Choroid plexus epithelial cell (primary cell): ENCODE measurements around the gene SPDYC.

Experiments
- DNase-seq: peaks from one replicate; pipeline ENCODE4 v3.0.0-alpha.2; 2010; ENCODE audit warnings: low read depth
- H3K4me3 ChIP-seq: 2 replicates; pipeline ENCODE4 v1.5.1; 2011; ENCODE audit warnings: low read depth, mild to moderate bottlenecking, control low read depth, low read length, moderate library complexity
- TF ChIP-seq, protein P1 (sequence below): conservative IDR thresholded peaks from 2 replicates; pipeline ENCODE4 v1.5.1; 2011; ENCODE audit warnings: low read depth, mild to moderate bottlenecking, control low read depth, inconsistent platforms, low read length, moderate library complexity

SPDYC gene

DNA sequence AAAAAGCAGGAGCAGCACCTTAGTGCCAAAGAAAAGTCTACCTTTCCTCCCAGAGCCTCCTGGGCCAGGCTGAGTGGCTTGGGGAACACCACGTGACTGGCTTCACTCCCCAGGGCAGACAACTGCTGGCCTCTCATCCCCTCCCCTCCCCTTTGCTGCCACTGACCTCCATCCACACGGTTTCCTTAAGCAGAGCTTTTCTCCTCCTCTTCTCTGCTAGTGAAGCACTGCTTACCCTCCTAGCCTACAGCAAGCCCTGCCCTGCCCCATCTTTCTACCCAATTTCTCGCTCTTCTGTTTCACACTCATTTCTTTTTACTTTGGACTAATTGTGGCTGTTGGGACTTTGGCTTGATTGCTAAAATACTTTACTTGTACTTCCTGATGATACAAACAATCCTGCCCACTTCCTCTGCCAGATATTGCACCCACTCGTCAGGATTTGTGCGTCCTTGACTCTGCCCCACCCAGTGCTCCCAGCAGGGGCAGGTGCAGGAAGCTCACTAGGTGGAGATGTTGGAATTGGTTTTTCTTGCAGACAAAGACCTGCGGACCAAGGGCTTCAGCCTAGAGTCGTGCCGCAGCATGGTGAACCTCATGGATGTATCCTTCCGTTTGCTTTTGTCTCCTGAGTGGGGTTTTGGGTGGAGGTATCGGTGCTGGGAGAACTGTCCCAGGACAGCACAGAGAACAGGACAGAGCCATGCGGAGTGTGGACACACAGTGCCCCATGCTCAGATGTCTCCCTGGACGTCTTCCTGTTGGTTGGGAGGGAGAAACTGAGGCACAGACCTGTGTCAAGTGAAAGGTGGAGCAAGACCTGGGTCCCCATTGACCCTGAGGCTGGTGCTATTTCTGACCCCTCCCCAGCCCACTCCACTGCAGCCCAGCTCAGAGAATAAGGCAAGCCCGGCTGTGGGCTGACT, 39.0 kb downstream of the SPDYC start:
- H3K4me3 ChIP-seq: no peak overlapping the region
- TF ChIP-seq, protein P1, sequence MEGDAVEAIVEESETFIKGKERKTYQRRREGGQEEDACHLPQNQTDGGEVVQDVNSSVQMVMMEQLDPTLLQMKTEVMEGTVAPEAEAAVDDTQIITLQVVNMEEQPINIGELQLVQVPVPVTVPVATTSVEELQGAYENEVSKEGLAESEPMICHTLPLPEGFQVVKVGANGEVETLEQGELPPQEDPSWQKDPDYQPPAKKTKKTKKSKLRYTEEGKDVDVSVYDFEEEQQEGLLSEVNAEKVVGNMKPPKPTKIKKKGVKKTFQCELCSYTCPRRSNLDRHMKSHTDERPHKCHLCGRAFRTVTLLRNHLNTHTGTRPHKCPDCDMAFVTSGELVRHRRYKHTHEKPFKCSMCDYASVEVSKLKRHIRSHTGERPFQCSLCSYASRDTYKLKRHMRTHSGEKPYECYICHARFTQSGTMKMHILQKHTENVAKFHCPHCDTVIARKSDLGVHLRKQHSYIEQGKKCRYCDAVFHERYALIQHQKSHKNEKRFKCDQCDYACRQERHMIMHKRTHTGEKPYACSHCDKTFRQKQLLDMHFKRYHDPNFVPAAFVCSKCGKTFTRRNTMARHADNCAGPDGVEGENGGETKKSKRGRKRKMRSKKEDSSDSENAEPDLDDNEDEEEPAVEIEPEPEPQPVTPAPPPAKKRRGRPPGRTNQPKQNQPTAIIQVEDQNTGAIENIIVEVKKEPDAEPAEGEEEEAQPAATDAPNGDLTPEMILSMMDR: no peak
- no peak for DNase-seq

DNA sequence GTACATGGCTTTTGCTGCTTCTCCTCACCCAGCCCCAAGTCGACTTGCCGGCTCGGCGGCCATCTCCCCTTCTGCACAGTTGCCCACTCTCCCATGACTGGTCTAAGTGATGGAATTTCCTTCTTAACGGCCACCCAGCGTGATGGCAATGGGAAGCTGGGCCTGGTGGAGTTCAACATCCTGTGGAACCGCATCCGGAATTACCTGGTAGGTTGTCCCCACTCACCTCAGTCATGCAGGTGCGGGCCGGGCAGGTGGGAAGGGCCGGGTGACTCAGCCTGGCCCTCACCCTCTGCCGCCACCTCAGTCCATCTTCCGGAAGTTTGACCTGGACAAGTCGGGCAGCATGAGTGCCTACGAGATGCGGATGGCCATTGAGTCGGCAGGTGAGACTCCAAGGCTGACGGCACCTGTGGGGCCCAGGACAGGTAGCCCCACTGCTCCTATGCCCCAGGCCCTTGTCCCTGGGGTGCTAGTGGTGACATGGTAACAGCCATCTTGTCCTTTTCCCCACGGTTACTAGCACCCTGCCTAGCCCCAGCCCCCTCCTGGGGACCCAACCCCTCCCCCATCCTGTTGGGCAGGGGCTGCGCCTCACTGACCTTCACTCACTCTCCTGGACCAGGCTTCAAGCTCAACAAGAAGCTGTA, 39.8 kb downstream of the SPDYC start:
- no peak for DNase-seq
- TF ChIP-seq, protein P1: no peak
- no peak overlapping the region for H3K4me3 ChIP-seq

DNA sequence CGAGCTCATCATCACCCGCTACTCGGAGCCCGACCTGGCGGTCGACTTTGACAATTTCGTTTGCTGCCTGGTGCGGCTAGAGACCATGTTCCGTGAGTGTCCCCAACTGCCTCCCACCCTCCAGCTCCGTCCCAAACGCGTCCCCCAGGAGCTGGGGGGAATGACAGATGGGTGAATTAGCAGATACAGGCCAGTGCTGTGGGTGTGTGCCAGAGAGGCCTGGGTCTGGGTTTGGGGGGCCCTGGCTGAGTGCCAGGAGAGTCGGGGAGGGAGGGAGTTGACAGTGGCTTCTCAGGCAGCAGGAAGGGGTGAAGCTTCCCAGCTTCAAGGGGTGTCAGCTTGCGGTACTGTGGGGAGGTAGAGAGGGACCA, 40.3 kb downstream of the SPDYC start:
- H3K4me3 ChIP-seq: no peak overlapping the region
- TF ChIP-seq, protein P1: no peak
- DNase-seq: no peak

DNA sequence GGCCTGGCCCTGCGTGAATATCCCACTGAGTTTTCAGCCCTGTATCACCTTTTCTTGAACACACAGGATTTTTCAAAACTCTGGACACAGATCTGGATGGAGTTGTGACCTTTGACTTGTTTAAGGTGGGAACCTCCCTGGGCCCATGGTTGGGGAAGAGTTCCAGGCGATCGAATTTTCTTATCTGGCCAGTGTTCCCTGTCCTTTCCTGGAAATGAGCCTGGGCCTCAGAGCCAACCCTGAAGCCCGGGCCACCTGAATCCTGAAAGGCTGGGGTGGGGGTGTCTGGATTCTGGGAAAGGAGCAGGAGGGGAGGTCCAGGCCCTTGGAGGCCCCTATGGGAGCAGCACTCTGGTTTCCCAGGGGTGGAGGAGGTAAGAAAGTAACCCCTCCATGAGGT, 40.7 kb downstream of the SPDYC start:
- TF ChIP-seq, protein P1: no peak
- DNase-seq: no peak
- no peak overlapping the region for H3K4me3 ChIP-seq

DNA sequence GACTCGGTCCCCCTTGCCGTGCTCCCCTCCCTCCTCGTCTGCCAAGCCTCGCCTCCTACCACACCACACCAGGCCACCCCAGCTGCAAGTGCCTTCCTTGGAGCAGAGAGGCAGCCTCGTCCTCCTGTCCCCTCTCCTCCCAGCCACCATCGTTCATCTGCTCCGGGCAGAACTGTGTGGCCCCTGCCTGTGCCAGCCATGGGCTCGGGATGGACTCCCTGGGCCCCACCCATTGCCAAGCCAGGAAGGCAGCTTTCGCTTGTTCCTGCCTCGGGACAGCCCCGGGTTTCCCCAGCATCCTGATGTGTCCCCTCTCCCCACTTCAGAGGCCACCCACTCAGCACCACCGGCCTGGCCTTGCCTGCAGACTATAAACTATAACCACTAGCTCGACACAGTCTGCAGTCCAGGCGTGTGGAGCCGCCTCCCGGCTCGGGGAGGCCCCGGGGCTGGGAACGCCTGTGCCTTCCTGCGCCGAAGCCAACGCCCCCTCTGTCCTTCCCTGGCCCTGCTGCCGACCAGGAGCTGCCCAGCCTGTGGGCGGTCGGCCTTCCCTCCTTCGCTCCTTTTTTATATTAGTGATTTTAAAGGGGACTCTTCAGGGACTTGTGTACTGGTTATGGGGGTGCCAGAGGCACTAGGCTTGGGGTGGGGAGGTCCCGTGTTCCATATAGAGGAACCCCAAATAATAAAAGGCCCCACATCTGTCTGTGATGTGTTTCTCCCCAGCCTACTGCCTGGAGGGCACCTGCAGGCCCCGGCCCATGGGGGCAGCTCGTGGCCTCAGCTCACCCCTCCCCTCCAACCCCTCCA, 41.5 kb downstream of the SPDYC start:
- H3K4me3 ChIP-seq: no peak overlapping the region
- TF ChIP-seq, protein P1: no peak
- DNase-seq: no peak

DNA sequence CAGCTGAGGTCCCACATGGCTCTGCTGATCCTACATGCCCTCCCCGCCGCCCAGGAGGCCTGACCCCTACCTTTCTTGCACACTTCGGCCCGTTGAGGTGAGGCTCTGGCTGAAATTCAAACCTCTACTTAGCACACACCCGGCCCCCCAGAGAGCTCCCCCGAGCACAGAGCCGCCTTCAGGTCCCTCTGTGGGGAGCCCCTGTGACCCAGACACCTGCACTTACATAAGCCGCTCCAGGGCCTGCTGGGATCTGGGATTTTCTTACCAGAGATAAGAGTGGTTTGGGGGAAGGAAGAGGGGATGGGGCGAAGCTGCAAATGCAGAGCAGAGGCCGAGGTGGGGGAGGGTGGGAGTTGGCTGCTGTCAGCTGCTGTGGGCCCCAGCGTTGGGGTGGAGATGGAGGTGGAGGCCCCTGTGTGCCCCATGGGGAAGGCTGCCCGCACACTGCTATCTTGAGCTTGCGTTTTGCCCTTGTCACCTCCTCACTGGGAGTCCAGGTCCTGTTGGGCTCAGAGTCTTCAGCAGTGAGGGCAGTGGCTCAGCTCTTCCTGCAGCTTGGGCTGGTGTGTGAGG, 42.3 kb downstream of the SPDYC start:
- H3K4me3 ChIP-seq: no peak overlapping the region
- TF ChIP-seq, protein P1: no peak

More for the DNA sequence above, 42.3 kb downstream of the SPDYC start:
- DNase-seq: no peak
